ENCODE data around the gene HHAT.

- no peak for TF ChIP-seq CTCF (conservative IDR thresholded peaks at IDR 0.05; ENCODE audit: low read length)
- TF ChIP-seq EZH2phosphoT487 (IDR thresholded peaks at IDR 0.05; ENCODE audit: borderline replicate concordance): no peak
Measured at GRCh38 chr1:210371916-210372315, 43.2 kb downstream of the HHAT start.

Measured in Loucy (cell line).